Fibroblast of skin of abdomen (primary cell): ENCODE measurements around the gene ATP6AP1.

ENCODE experiments used
- DNase-seq: peaks from one replicate; pipeline ENCODE4 v3.0.0-alpha.2; 2013

The ATP6AP1 gene

DNA sequence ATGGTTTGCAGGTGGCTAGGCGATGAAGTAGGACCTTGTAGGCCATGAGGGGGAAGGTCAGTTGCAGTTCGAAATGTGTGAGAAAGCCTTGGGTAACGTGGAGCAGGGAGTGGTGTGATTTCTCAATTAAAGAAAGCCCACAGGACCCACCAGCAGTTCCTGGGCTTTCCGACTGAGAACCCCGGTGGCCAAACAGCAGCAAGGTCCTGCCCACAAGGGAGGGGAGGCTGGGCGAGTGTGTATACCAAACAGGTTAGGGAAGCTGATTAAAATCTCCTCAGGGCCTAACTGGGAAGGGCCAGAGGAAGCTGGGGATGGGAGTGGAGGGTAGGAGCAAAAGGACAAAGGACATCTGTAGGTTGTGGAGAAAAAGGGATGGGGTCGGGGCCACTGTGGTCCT, 2.4 kb downstream of the ATP6AP1 start:
- no peak for DNase-seq

- no peak for DNase-seq
These were observed 2.9 kb downstream of the ATP6AP1 start for GRCh38 chrX:154431341-154431740.

- DNase-seq: no peak
These were observed 3.7 kb downstream of the ATP6AP1 start for GRCh38 chrX:154432210-154432609.

GRCh38 chrX:154433605-154434004, 5.1 kb downstream of the ATP6AP1 start:
- DNase-seq: no peak

- no peak for DNase-seq
These were observed 6.1 kb downstream of the ATP6AP1 start for GRCh38 chrX:154434394-154435168.

GRCh38 chrX:154435171-154435733, 6.8 kb downstream of the ATP6AP1 start:
- DNase-seq: no peak

GRCh38 chrX:154436374-154436982, 8.0 kb downstream of the ATP6AP1 start:
- DNase-seq: peak; percentile 59

DNA sequence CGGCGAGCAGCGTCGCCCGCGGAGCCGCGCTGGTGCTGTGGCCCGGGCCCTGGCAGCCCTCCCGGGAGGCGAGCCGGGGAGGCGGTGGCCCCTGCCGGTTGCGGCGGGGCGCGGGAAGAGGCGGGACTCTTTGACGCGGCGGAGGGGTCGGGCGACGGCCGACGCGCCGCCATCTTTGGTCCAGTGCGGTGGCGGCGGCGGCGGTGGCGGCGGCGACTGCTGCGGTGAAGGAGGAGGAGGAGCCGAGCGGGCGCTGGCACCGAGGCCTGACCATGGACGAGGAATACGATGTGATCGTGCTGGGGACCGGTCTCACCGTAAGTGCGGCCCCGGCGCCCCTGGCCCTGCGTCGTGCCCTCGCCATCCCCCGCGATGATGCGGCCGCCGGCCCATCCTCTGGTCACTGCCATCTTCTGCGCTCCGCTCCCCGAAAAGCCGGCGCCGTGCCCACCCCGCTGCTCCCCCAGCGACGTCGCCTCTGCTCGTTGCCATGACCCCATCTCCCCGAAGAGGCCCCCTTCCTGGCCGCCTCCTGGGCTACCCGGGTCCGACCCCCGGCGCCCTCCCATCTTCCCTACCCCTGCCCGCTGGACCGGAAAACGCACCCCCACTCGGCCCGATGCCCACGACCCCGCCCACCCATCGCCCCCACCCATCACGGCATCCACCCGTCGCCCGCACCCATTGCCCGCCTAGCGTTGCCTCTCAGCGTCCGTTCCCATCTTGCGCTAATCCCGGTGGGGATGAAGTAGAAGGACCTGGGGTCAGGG, 8.7 kb downstream of the ATP6AP1 start, which contains the start of gene GDI1:
Gene GDI1, plus strand, starts transcription at position 172 of the 770 bp plus-strand sequence. Its CDS starts 101 bp downstream, at position 273.
- DNase-seq: peak; percentile 65

DNA sequence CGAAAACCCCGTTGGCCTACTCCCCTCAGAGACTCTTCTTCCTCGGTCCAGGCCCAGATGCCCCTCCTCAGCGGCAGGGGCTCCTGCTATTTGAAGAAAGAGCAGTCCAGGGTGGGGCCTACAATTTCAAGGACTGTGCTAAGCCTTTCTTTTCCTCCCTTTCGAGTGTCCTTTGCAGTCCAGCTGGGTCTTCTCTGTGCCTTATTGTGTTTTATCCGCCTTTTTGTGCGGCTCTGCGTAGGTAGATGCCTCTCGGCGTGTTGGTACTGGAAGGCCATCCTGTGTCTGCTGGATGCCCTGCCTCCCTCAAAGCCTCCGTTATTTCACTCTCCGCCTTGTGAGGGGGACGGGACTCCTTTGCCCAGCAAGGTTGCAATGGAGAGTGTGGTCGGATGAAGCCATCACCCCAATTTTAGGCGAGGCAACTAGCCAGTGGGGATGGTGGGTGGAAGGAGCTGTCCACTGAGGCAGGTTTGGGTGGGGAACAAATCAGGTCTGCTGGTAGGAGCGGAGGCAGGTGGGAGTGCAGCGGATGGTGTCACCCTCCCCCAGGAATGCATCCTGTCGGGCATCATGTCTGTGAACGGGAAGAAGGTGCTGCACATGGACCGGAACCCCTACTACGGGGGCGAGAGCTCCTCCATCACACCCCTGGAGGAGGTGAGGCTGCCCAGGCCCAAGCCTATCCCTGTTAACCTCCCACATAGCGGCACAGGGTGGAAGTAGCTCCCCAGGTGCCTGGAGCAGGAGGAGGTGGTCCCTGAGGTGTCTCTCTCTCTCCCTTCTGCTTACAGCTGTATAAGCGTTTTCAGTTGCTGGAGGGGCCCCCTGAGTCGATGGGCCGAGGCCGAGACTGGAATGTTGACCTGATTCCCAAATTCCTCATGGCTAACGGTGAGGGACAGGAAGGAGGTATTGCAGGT, 9.8 kb downstream of the ATP6AP1 start:
- no peak for DNase-seq

GRCh38 chrX:154439841-154440240, 11.4 kb downstream of the ATP6AP1 start:
- no peak for DNase-seq

DNA sequence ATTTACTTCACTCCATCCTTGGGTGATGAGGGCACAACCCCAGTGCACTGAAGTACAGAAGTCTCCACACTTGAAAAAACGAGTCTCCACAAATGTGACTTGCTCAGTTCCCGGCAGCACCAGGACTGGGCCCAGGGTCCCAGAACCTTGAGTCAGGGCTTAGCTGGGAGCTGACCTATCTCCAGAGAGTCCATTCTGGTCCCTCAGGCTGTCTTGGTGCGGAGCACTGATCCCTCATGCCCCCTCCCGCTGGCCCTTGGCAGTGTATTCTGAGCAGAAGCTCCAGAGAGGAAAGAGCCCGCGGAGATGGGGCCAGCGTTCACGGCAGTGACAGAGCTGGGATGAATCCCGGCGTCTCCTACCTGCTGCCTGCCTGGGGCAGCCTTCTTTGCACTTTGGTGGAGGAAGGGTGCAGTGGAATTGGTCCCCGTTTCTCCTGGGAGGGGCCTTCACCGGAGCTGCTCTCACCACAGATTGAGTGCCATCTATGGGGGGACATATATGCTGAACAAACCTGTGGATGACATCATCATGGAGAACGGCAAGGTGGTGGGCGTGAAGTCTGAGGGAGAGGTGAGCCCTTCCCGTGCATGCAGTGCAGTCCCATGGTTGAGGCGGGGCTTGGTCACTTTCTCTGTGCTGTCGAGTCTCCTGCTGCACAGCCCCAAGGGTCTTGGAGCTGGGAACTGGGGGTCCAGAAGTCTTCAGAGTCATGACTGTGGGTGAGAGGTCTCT, 12.3 kb downstream of the ATP6AP1 start:
- DNase-seq: no peak

GRCh38 chrX:154441564-154441963, 13.1 kb downstream of the ATP6AP1 start:
- DNase-seq: no peak

- DNase-seq: no peak
These were observed 13.7 kb downstream of the ATP6AP1 start for GRCh38 chrX:154441984-154442707.

DNA sequence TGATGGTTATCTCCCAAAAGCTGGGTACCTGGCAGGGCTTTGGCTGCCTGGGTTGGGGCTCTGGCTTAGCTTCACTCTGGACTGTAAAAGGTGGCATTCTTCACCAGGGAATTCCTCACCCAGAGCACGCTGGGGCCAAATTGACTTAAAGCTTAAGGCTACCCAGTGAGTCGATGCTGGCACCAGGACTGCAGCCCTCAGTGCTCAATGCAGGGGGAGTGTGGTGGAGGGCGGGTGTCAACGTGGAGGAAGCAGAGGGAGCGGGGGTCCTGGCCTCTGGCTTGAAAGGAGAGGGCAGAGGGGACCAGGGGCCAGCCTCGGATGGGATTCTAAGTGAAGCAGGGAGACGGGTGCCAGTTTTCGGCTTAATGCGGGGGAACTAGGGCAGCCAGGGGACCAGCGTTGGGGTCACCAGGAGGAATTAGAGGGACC, 15.0 kb downstream of the ATP6AP1 start:
- DNase-seq: no peak

- peak; percentile 63 for DNase-seq
These were observed 15.7 kb downstream of the ATP6AP1 start, which contains the start of gene FAM50A for GRCh38 chrX:154443992-154444754. TSS of gene FAM50A (plus strand) at chrX:154444141. CDS start at chrX:154444236, 95 bp downstream.

- no peak for DNase-seq
These were observed 16.3 kb downstream of the ATP6AP1 start for GRCh38 chrX:154444755-154445246.

DNA sequence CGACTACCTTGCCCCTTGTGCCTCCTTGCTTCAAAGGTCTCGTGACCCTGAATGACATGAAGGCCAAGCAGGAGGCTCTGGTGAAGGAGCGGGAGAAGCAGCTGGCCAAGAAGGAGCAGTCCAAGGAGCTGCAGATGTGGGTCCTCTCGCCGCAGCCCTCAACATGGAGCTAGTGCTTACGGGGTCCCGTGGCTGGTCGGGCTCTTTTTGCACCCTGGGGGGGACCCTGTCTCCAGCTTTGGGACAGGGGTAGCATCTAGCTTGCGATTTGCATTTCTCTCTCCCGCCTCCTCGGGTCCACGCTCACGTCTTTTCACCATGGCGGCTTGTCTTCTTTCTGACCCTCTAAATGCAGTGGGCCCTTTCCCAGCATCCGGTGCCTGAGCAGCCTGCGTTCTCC, 17.3 kb downstream of the ATP6AP1 start:
- DNase-seq: no peak

GRCh38 chrX:154446430-154446829, 18.0 kb downstream of the ATP6AP1 start:
- no peak for DNase-seq

GRCh38 chrX:154448484-154448883, 20.0 kb downstream of the ATP6AP1 start:
- no peak for DNase-seq
